Measurements from ENCODE around the gene FXN.
"Not testable (repeated sequence)": the region's sequence is repeated elsewhere in the genome, so short reads cannot be mapped to it uniquely, and the experiment has no call there.

Gene FXN

DNA sequence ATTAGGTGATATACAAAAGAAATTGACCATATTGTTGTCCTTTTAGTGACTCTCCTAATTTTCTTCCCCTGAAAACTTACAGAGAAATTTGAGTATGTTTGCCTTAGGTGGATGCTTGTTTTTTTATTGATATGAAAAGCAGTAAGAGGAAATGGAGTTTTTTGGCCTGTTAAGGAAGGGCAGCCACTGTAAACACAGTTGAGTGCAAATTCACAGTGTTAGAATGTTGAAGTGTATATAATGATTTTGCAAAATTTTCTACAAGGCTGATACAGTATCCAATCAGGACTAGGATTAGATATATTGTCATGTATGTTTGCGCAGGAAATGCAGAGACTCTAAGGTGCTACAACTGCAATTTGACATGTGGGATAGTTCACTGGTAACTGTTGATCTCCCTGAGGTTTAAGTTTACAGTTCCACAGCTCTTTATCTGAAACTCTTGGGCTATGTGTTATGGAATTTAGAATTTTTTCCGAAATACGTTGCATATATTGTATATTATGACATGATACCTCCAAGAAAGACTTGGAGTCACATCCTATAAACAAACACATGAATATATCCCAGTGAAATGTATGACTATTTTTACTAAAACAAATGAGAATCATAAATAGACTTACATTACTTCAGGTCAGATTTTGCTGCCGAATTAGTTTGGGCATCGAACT lies 62.5 kb downstream of the FXN start:
- no peak overlapping the region for H3K27ac ChIP-seq (ENCODE audit: low read length)

GRCh38 chr9:69103348-69103996 lies 67.9 kb downstream of the FXN start:
- H3K4me1 ChIP-seq (ENCODE audit: control insufficient read depth, insufficient read depth, low read length); H3K9ac ChIP-seq (ENCODE audit: low read length in 2 of 2); H3K27ac ChIP-seq (ENCODE audit: low read length); H3K27me3 ChIP-seq (ENCODE audit: control insufficient read depth in 1 of 2, insufficient read depth in 2 of 2, low read length in 2 of 2); H3K4me3 ChIP-seq (ENCODE audit: low read length in 2 of 2); H3K36me3 ChIP-seq (ENCODE audit: control insufficient read depth in 2 of 2, insufficient read depth in 2 of 2, low read length in 2 of 2); H3K9me3 ChIP-seq (ENCODE audit: control insufficient read depth in 2 of 2, low read length in 2 of 2): not testable (repeated sequence)

More for the DNA sequence above, 62.5 kb downstream of the FXN start:
- no peaks in the 10 kb centered on the region for H3K4me1 ChIP-seq (ENCODE audit: control insufficient read depth, insufficient read depth, low read length)
- no peaks in the 10 kb centered on the region for H3K27me3 ChIP-seq (ENCODE audit: control insufficient read depth in 1 of 2, insufficient read depth in 2 of 2, low read length in 2 of 2)
- H3K36me3 ChIP-seq (ENCODE audit: control insufficient read depth in 2 of 2, insufficient read depth in 2 of 2, low read length in 2 of 2): no peaks in the 10 kb centered on the region
- no peak overlapping the region for H3K4me3 ChIP-seq (ENCODE audit: low read length in 2 of 2)
- no peak overlapping the region for H3K9ac ChIP-seq (ENCODE audit: low read length in 2 of 2)
- no peaks in the 10 kb centered on the region for H3K9me3 ChIP-seq (ENCODE audit: control insufficient read depth in 2 of 2, low read length in 2 of 2)

GRCh38 chr9:69104830-69105527 lies 69.4 kb downstream of the FXN start:
- no peaks in the 10 kb centered on the region for H3K27me3 ChIP-seq (ENCODE audit: control insufficient read depth in 1 of 2, insufficient read depth in 2 of 2, low read length in 2 of 2)
- H3K4me1 ChIP-seq (ENCODE audit: control insufficient read depth, insufficient read depth, low read length): no peaks in the 10 kb centered on the region
- no peaks in the 10 kb centered on the region for H3K36me3 ChIP-seq (ENCODE audit: control insufficient read depth in 2 of 2, insufficient read depth in 2 of 2, low read length in 2 of 2)
- H3K27ac ChIP-seq (ENCODE audit: low read length): no peak overlapping the region
- no peaks in the 10 kb centered on the region for H3K9me3 ChIP-seq (ENCODE audit: control insufficient read depth in 2 of 2, low read length in 2 of 2)
- H3K9ac ChIP-seq (ENCODE audit: low read length in 2 of 2): no peak overlapping the region
- H3K4me3 ChIP-seq (ENCODE audit: low read length in 2 of 2): no peak overlapping the region

- H3K27ac ChIP-seq (ENCODE audit: low read length): no peak overlapping the region
- H3K9ac ChIP-seq (ENCODE audit: low read length in 2 of 2): no peak overlapping the region
- no peak overlapping the region for H3K4me3 ChIP-seq (ENCODE audit: low read length in 2 of 2)
- no peaks in the 10 kb centered on the region for H3K9me3 ChIP-seq (ENCODE audit: control insufficient read depth in 2 of 2, low read length in 2 of 2)
- H3K4me1 ChIP-seq (ENCODE audit: control insufficient read depth, insufficient read depth, low read length): no peaks in the 10 kb centered on the region
- no peaks in the 10 kb centered on the region for H3K36me3 ChIP-seq (ENCODE audit: control insufficient read depth in 2 of 2, insufficient read depth in 2 of 2, low read length in 2 of 2)
- H3K27me3 ChIP-seq (ENCODE audit: control insufficient read depth in 1 of 2, insufficient read depth in 2 of 2, low read length in 2 of 2): no peaks in the 10 kb centered on the region
Observed at GRCh38 chr9:69107771-69108170, 72.2 kb downstream of the FXN start.

DNA sequence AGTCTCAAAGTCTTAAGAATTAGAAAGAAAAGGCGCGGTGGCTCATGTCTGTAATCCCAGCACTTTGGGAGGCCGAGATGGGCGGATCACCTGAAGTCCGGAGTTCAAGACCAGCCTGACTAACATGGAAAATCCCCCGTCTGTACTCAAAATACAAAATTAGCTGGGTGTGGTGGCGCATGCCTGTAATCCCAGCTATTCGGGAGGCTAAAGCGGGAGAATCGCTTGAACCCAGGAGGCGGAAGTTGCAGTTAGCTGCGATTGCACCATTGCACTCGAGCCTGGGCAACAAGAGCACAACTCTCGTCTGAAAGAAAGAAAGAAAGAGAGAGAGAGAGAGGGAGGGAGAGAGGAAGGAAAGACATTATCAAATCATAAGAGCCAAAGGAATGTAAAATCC lies 73.2 kb downstream of the FXN start:
- H3K27ac ChIP-seq (ENCODE audit: low read length); H3K36me3 ChIP-seq (ENCODE audit: control insufficient read depth in 2 of 2, insufficient read depth in 2 of 2, low read length in 2 of 2); H3K9ac ChIP-seq (ENCODE audit: low read length in 2 of 2); H3K4me3 ChIP-seq (ENCODE audit: low read length in 2 of 2); H3K9me3 ChIP-seq (ENCODE audit: control insufficient read depth in 2 of 2, low read length in 2 of 2); H3K27me3 ChIP-seq (ENCODE audit: control insufficient read depth in 1 of 2, insufficient read depth in 2 of 2, low read length in 2 of 2); H3K4me1 ChIP-seq (ENCODE audit: control insufficient read depth, insufficient read depth, low read length): not testable (repeated sequence)

- H3K4me3 ChIP-seq (ENCODE audit: low read length in 2 of 2): no peak overlapping the region
- H3K36me3 ChIP-seq (ENCODE audit: control insufficient read depth in 2 of 2, insufficient read depth in 2 of 2, low read length in 2 of 2): no peaks in the 10 kb centered on the region
- H3K9me3 ChIP-seq (ENCODE audit: control insufficient read depth in 2 of 2, low read length in 2 of 2): no peaks in the 10 kb centered on the region
- H3K4me1 ChIP-seq (ENCODE audit: control insufficient read depth, insufficient read depth, low read length): no peaks in the 10 kb centered on the region
- no peaks in the 10 kb centered on the region for H3K27me3 ChIP-seq (ENCODE audit: control insufficient read depth in 1 of 2, insufficient read depth in 2 of 2, low read length in 2 of 2)
- no peak overlapping the region for H3K9ac ChIP-seq (ENCODE audit: low read length in 2 of 2)
- no peak overlapping the region for H3K27ac ChIP-seq (ENCODE audit: low read length)
Observed at GRCh38 chr9:69109152-69109551, 73.6 kb downstream of the FXN start.

DNA sequence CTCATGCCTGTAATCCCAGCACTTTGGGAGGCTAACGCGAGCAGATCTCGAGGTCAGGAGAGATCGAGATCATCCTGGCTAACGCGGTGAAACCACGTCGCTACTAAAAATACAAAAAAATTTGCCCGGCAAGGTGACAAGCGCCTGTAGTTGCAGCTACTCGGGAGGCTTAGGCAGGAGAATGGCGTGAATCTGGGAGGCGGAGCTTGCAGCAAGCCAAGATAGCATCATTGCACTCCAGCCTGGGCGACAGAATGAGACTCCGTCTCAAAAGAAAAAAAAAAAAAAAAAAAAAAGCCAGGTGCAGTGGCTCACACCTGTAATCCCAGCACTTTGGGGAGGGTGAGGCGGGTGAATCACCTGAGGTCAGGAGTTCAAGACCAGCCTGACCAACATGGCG lies 77.1 kb downstream of the FXN start:
- not testable (repeated sequence) for H3K27ac ChIP-seq (ENCODE audit: low read length); H3K9me3 ChIP-seq (ENCODE audit: control insufficient read depth in 2 of 2, low read length in 2 of 2); H3K27me3 ChIP-seq (ENCODE audit: control insufficient read depth in 1 of 2, insufficient read depth in 2 of 2, low read length in 2 of 2); H3K4me1 ChIP-seq (ENCODE audit: control insufficient read depth, insufficient read depth, low read length); H3K4me3 ChIP-seq (ENCODE audit: low read length in 2 of 2); H3K9ac ChIP-seq (ENCODE audit: low read length in 2 of 2); H3K36me3 ChIP-seq (ENCODE audit: control insufficient read depth in 2 of 2, insufficient read depth in 2 of 2, low read length in 2 of 2)

- Histone ChIP-seq H3K36me3 (ENCODE audit: control insufficient read depth in 2 of 2, insufficient read depth in 2 of 2, low read length in 2 of 2) (no peaks in the 10 kb centered on the region), H3K27ac (ENCODE audit: low read length) (no peak overlapping the region), H3K9ac (ENCODE audit: low read length in 2 of 2) (no peak overlapping the region), H3K4me1 (ENCODE audit: control insufficient read depth, insufficient read depth, low read length) (peaks cover 2% of the 10 kb centered on the region), H3K4me3 (ENCODE audit: low read length in 2 of 2) (no peak overlapping the region), H3K27me3 (ENCODE audit: control insufficient read depth in 1 of 2, insufficient read depth in 2 of 2, low read length in 2 of 2) (no peaks in the 10 kb centered on the region), H3K9me3 (ENCODE audit: control insufficient read depth in 2 of 2, low read length in 2 of 2) (no peaks in the 10 kb centered on the region)
Observed at GRCh38 chr9:69115621-69116020, 80.1 kb downstream of the FXN start.

GRCh38 chr9:69118656-69119055 lies 83.1 kb downstream of the FXN start:
- no peak overlapping the region for H3K4me3 ChIP-seq (ENCODE audit: low read length in 2 of 2)
- H3K9me3 ChIP-seq (ENCODE audit: control insufficient read depth in 2 of 2, low read length in 2 of 2): no peaks in the 10 kb centered on the region
- H3K36me3 ChIP-seq (ENCODE audit: control insufficient read depth in 2 of 2, insufficient read depth in 2 of 2, low read length in 2 of 2): no peaks in the 10 kb centered on the region
- no peak overlapping the region for H3K27ac ChIP-seq (ENCODE audit: low read length)
- H3K27me3 ChIP-seq (ENCODE audit: control insufficient read depth in 1 of 2, insufficient read depth in 2 of 2, low read length in 2 of 2): no peaks in the 10 kb centered on the region
- no peak overlapping the region for H3K9ac ChIP-seq (ENCODE audit: low read length in 2 of 2)
- peaks cover 10% of the 10 kb centered on the region for H3K4me1 ChIP-seq (ENCODE audit: control insufficient read depth, insufficient read depth, low read length)

GRCh38 chr9:69120380-69121154 lies 85.0 kb downstream of the FXN start:
- no peaks in the 10 kb centered on the region for H3K9me3 ChIP-seq (ENCODE audit: control insufficient read depth in 2 of 2, low read length in 2 of 2)
- H3K4me3 ChIP-seq (ENCODE audit: low read length in 2 of 2): peak overlapping the region in 1 of 2 donors; percentile 94
- H3K36me3 ChIP-seq (ENCODE audit: control insufficient read depth in 2 of 2, insufficient read depth in 2 of 2, low read length in 2 of 2): no peaks in the 10 kb centered on the region
- H3K9ac ChIP-seq (ENCODE audit: low read length in 2 of 2): peak overlapping the region; percentile 22 to 36
- H3K4me1 ChIP-seq (ENCODE audit: control insufficient read depth, insufficient read depth, low read length): peaks cover 10% of the 10 kb centered on the region
- H3K27ac ChIP-seq (ENCODE audit: low read length): peak overlapping the region; percentile 18
- no peaks in the 10 kb centered on the region for H3K27me3 ChIP-seq (ENCODE audit: control insufficient read depth in 1 of 2, insufficient read depth in 2 of 2, low read length in 2 of 2)

Data from stomach smooth muscle (tissue), 2 donors.